Measurements from ENCODE around the gene MEOX2. TPM values are rescaled to one million over a fixed set of nuclear protein-coding genes. Genes with fewer than 3 reads are reported as not detected.

MEOX2 gene
- not detected for total RNA-seq

DNA sequence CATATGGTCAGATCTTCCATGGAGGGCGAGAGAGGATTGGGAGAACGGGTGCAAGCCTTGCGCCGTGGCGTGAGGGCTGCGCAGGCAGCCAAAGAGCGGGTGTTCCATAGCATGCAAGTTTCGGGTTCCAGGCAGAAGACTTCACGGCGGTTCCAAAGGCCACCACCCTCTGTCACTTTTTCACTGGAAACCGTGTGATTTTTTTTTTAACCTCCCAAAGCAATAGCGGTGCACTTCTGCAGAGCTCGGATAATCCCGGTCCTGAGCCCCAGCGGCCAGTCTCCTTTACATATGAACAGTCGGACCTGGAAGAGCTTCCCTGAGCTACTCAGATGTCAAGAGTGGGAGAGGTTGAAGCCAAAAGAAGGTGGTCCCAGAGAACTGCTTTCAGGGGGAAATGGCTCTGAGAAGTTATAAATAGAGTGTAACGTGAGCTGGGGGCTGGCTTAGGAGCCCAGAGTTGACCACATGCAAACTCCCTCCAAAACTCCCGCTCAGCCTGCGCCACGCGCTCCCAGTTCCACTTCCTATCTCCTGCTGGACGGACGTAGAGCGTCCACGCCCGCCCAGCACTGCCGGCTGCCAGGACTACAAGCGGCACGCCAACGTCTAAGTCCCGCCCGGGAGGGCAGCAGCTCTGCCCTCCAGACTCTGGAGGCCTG is at the start of gene MEOX2:
Gene MEOX2 (minus strand): TSS at position 389 of the 662 bp plus-strand sequence. CDS start 281 bp downstream, at position 108.
- Histone ChIP-seq H3K9me3 (ENCODE audit: low read depth, low read length) (no peaks in the 10 kb centered on the region), H3K4me3 (ENCODE audit: low read length) (no peak within 1 kb of the TSS), H3K27me3 (ENCODE audit: insufficient read depth, low read length) (peaks cover 51% of the 10 kb centered on the region), H3K4me1 (ENCODE audit: insufficient read depth, low read length) (no peaks in the 10 kb centered on the region)

DNA sequence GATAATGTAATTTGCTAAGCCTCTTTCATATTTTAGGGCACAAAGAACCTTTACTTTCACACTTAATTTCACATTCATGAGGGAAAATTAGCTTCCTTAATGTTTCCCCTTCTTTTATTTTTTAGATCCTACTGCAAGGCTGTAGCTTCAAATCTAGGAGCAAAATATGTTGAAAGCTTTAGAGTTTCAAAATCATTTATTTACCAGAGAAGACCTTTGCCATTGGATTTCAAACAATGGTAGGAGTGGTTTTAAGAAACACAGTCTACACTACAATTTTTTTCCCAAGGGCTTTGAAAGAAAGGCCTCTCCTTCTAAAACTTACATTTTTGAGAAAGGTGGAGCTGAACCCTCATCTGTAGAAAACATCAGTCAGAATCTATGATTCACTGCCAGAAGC is 43.3 kb upstream of the MEOX2 start:
- Histone ChIP-seq H3K4me3 (ENCODE audit: low read length) (no peak overlapping the region), H3K27me3 (ENCODE audit: insufficient read depth, low read length) (no peaks in the 10 kb centered on the region), H3K9me3 (ENCODE audit: low read depth, low read length) (no peaks in the 10 kb centered on the region), H3K4me1 (ENCODE audit: insufficient read depth, low read length) (no peaks in the 10 kb centered on the region)

- Histone ChIP-seq H3K27me3 (ENCODE audit: insufficient read depth, low read length) (no peaks in the 10 kb centered on the region), H3K9me3 (ENCODE audit: low read depth, low read length) (no peaks in the 10 kb centered on the region), H3K4me1 (ENCODE audit: insufficient read depth, low read length) (no peaks in the 10 kb centered on the region), H3K4me3 (ENCODE audit: low read length) (no peak overlapping the region)
Observed at GRCh38 chr7:15725051-15725450, 38.6 kb upstream of the MEOX2 start.

DNA sequence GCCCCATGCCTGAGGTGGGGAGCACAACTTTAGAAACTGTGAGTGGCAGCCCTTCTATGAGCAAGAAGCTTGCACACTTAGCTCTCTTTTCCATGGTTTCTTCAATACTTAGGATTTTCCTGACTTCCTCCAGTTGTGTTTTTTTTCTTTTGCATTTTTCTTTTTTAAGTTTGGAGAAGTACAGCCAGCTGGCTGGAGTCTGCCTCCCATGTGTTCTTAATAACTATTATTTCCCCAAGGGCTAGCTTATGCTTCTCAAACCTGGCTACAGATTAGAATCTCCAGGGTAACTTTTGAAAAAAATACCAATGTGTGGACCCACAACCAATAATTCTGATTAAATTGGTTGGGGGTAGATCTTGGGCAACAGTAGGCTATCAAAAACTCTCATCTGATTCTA is 37.4 kb upstream of the MEOX2 start:
- H3K4me3 ChIP-seq (ENCODE audit: low read length) = no peak overlapping the region
- no peaks in the 10 kb centered on the region for H3K4me1 ChIP-seq (ENCODE audit: insufficient read depth, low read length)
- no peaks in the 10 kb centered on the region for H3K27me3 ChIP-seq (ENCODE audit: insufficient read depth, low read length)
- H3K9me3 ChIP-seq (ENCODE audit: low read depth, low read length) = no peaks in the 10 kb centered on the region

DNA sequence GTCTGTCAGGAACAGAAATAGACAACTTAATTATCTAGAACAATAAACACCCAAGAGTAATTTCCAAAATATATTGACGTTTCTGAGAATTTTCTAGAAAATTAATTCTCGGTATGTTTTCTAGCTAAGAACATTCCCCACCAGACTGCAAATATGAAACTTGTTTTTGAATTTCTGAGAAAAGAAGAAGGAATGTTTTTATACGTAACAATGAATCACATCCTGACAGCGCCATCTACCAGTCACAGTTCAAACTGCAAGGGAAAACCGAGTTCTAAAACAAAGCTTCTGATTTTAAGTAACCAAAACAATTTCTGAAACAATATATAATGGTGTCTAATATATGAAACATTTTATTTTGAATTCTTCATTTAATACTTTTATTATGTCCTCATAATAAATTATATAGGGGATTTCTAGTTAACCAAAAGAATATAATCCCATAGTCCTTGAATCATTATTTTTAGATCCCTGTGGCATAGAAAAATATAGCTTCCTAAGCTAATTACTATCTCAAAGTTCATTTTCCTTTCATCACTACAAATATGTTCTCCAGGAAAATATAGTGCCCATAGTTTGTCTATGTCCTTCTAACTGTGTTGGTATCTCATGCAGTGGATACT is 34.5 kb upstream of the MEOX2 start:
- Histone ChIP-seq H3K9me3 (ENCODE audit: low read depth, low read length) (no peaks in the 10 kb centered on the region), H3K27me3 (ENCODE audit: insufficient read depth, low read length) (no peaks in the 10 kb centered on the region), H3K4me3 (ENCODE audit: low read length) (no peak overlapping the region), H3K4me1 (ENCODE audit: insufficient read depth, low read length) (no peaks in the 10 kb centered on the region)

GRCh38 chr7:15719311-15719710 is 32.8 kb upstream of the MEOX2 start:
- Histone ChIP-seq H3K27me3 (ENCODE audit: insufficient read depth, low read length) (no peaks in the 10 kb centered on the region), H3K4me3 (ENCODE audit: low read length) (no peak overlapping the region), H3K4me1 (ENCODE audit: insufficient read depth, low read length) (no peaks in the 10 kb centered on the region), H3K9me3 (ENCODE audit: low read depth, low read length) (no peaks in the 10 kb centered on the region)

GRCh38 chr7:15715435-15715834 is 29.0 kb upstream of the MEOX2 start:
- no peaks in the 10 kb centered on the region for H3K4me1 ChIP-seq (ENCODE audit: insufficient read depth, low read length)
- H3K9me3 ChIP-seq (ENCODE audit: low read depth, low read length) = no peaks in the 10 kb centered on the region
- H3K4me3 ChIP-seq (ENCODE audit: low read length) = no peak overlapping the region
- H3K27me3 ChIP-seq (ENCODE audit: insufficient read depth, low read length) = no peaks in the 10 kb centered on the region

DNA sequence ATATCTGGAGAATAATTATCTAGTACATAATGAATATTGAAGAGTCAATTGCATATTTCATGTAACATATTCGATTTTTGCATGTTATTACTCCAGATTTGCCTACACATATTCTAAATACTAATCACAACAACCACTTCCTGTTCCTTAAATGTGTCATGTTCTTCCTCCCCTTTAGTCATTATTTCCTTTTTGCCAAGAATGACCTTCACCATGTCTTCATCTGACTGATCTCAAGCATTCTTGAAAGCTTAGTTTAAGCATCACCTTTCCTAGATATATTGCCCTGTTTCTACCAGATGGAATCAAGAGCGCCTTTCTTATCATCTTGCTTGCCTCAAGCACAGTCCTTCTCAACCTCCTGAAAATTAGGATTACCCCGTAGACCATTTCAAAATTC is 23.5 kb upstream of the MEOX2 start:
- Histone ChIP-seq H3K4me1 (ENCODE audit: insufficient read depth, low read length) (no peaks in the 10 kb centered on the region), H3K27me3 (ENCODE audit: insufficient read depth, low read length) (no peaks in the 10 kb centered on the region), H3K4me3 (ENCODE audit: low read length) (no peak overlapping the region), H3K9me3 (ENCODE audit: low read depth, low read length) (no peaks in the 10 kb centered on the region)

DNA sequence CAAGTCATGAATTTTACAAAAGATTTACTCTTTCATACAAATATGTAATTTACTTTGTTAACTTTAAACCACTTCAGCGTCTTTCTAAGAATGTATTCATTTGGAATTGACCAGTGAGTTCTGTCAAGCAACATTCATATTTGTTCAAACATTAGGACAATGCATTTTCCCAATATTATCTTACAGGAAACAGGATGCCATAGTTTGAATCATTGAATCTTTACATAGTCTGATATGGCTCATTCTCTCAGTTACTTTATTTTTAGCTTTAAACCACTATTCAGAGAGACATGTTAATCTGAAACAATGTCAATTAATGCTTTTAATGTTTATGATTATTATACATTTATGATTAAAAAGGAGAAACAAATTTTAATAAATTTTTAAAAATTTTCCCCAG is 21.1 kb upstream of the MEOX2 start:
- Histone ChIP-seq H3K4me3 (ENCODE audit: low read length) (no peak overlapping the region), H3K9me3 (ENCODE audit: low read depth, low read length) (no peaks in the 10 kb centered on the region), H3K4me1 (ENCODE audit: insufficient read depth, low read length) (no peaks in the 10 kb centered on the region), H3K27me3 (ENCODE audit: insufficient read depth, low read length) (no peaks in the 10 kb centered on the region)

DNA sequence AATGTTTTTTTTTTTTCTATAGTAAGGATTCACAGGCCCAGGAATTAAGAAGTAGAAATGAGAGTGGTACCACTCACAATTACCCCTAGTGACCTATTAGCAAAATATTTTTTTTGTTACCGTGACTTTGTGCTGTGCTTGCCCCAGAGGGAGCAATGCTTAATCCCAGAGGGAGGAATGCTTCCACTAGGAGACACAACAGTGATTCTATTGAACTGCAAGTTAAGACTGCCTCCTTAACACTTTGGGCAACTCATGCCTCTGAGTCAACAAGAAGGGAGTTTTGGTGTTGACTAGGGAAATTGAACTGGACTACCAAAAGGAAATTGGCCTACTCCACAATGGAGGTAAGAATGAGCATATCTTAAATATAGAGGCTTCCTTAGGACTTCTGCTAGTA is 17.2 kb upstream of the MEOX2 start:
- H3K9me3 ChIP-seq (ENCODE audit: low read depth, low read length) = no peaks in the 10 kb centered on the region
- H3K4me3 ChIP-seq (ENCODE audit: low read length) = no peak overlapping the region
- no peaks in the 10 kb centered on the region for H3K27me3 ChIP-seq (ENCODE audit: insufficient read depth, low read length)
- H3K4me1 ChIP-seq (ENCODE audit: insufficient read depth, low read length) = no peaks in the 10 kb centered on the region

GRCh38 chr7:15692501-15693020 is 6.1 kb upstream of the MEOX2 start:
- peaks cover 16% of the 10 kb centered on the region for H3K27me3 ChIP-seq (ENCODE audit: insufficient read depth, low read length)
- H3K9me3 ChIP-seq (ENCODE audit: low read depth, low read length) = no peaks in the 10 kb centered on the region
- no peaks in the 10 kb centered on the region for H3K4me1 ChIP-seq (ENCODE audit: insufficient read depth, low read length)
- H3K4me3 ChIP-seq (ENCODE audit: low read length) = no peak overlapping the region

GRCh38 chr7:15688911-15689310 is 2.4 kb upstream of the MEOX2 start:
- peaks cover 51% of the 10 kb centered on the region for H3K27me3 ChIP-seq (ENCODE audit: insufficient read depth, low read length)
- H3K9me3 ChIP-seq (ENCODE audit: low read depth, low read length) = no peaks in the 10 kb centered on the region
- H3K4me1 ChIP-seq (ENCODE audit: insufficient read depth, low read length) = no peaks in the 10 kb centered on the region
- no peak overlapping the region for H3K4me3 ChIP-seq (ENCODE audit: low read length)

DNA sequence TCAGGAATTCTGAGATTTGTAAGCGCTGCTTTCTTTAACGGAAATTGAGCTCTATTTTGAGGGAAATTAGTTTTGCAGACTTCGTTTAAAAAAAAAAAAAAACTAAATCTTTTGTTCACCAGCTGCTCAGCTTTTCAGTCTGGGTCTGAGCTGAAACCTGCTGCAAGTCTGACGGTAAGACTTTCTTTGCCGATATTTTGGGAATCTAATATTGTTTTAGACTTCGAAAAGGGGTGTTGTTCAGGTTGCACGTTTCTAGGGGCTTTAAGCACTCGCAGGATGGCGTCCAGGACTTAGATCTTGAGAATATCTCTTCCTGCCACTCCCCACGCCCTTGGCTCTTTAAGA is 1.8 kb upstream of the MEOX2 start:
- H3K27me3 ChIP-seq (ENCODE audit: insufficient read depth, low read length) = peaks cover 51% of the 10 kb centered on the region
- no peaks in the 10 kb centered on the region for H3K9me3 ChIP-seq (ENCODE audit: low read depth, low read length)
- H3K4me1 ChIP-seq (ENCODE audit: insufficient read depth, low read length) = no peaks in the 10 kb centered on the region
- H3K4me3 ChIP-seq (ENCODE audit: low read length) = no peak overlapping the region

GRCh38 chr7:15687546-15688278 is 1.2 kb upstream of the MEOX2 start:
- Histone ChIP-seq H3K4me1 (ENCODE audit: insufficient read depth, low read length) (no peaks in the 10 kb centered on the region), H3K9me3 (ENCODE audit: low read depth, low read length) (no peaks in the 10 kb centered on the region), H3K4me3 (ENCODE audit: low read length) (no peak overlapping the region), H3K27me3 (ENCODE audit: insufficient read depth, low read length) (peaks cover 51% of the 10 kb centered on the region)

- peaks cover 51% of the 10 kb centered on the region for H3K27me3 ChIP-seq (ENCODE audit: insufficient read depth, low read length)
- no peaks in the 10 kb centered on the region for H3K9me3 ChIP-seq (ENCODE audit: low read depth, low read length)
Observed at GRCh38 chr7:15686957-15687545, 568 bp upstream of the MEOX2 start.

More at GRCh38 chr7:15686957-15687545, 568 bp upstream of the MEOX2 start:
- Histone ChIP-seq H3K4me1 (ENCODE audit: insufficient read depth, low read length) (no peaks in the 10 kb centered on the region), H3K4me3 (ENCODE audit: low read length) (no peak overlapping the region)

Measured in mononuclear cell (primary cell).